Fibroblast of peridontal ligament (primary cell): ENCODE measurements around the gene SURF6.
"Not testable (repeated sequence)": the region's sequence is repeated elsewhere in the genome, so short reads cannot be mapped to it uniquely, and the experiment has no call there.

ENCODE experiments used
- DNase-seq: peaks from one replicate; pipeline ENCODE4 v3.0.0-alpha.2; 2010; ENCODE audit errors: extremely low read depth

SURF6 gene

DNA sequence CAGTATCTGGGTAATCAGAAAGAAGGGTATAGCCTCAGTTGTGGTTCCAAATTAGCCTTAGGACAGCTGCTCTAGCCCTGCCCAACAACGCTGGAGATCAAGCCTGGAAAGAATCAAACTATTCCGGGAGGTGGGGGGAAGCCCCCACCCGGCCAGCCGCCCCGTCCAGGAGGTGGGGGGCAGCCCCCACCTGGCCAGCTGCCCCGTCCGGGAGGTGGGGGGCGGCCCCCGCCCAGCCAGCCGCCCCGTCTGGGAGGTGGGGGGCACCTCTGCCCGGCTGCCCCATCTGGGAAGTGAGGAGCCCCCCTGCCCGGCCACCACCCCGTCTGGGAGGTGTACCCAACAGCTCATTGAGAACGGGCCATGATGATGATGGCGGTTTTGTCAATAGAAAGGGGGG, 36.0 kb downstream of the SURF6 start:
- not testable (repeated sequence) for DNase-seq

DNA sequence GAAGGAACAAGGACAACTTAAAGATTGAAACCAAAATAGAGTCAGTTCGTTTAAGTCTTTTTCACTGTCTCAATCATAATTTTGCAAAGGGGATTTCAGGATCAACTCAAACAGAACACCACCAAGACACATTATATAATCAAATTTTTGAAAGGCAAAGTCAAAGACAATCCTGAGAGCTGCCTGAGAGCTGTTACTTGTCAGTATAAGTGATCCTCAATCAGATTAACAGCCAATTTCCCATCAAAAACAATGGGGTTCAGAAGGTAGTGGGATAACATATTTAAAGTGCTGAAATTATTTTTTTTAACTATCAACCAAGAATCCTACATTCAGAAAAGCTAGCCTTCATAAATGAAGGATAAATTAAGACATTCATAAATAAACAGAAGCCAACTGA, 41.7 kb downstream of the SURF6 start:
- no peak for DNase-seq

DNA sequence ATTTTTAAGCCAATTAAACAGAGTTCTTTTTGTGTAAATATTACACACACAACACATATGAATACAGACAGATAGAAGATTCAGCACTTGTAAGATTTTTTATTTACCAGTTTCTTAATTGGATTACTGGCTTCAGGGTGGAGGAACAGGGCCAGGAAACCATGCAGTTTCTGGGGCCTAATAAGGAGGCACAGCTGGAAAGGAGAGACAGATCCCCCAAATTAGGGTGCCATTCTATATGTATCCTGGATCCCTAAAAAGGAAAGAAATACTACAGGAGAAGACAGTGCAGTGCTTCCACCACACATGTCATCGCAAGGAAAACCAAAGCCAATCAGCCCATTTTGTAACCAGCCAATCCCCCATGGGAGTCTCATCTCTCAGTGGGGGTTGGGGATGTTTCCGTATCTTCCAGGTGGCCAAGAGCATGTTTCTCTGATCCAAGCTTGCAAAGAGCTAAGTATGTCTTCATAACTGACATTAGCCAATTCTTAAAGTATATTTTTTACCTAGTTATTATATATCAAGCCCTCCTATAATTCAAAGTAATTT, 45.2 kb downstream of the SURF6 start:
- no peak for DNase-seq

DNA sequence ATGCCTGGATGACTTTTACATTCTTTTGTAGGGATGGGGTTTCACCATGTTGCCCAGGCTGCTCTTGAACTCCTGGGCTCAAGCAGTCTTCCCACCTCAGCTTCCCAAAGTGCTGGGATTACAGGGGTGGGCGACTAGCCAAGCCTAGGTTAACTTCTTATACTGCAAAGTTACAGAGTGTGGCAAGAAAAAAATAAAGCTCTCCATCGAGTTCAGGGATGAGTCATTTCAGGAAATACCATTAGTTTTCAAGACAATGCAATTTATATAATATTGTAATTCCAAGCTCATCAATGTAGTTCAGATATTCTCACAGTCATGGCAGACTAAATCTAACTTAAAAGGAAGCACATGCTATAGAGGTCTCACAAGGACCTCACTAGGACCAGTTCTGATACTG, 49.5 kb downstream of the SURF6 start:
- peak; percentile 1 for DNase-seq

DNA sequence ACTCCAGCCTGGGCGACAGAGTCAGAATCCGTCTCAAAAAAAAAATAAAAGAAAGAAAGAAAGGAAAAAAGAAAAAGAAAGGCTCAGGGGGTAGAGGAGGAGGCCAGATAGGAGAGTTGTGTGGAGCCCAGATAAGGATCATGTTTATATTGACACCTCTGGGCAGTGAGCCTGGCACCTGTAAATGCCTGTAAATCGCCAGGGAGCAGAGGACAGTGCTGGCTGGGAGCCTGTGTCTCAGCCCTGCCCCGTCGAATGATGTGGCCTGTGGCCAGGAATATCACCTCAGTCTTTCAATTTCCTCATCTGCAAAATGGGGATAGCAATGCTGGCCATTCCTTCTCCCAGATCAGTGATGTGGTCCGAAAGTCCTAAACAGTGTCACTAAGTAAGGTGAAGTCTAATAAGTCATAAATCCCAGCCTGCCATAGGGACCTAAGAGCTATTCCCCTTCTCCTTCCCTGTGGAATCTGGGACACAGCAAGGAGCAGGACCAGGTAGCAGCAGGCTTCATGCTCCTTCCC, 50.7 kb downstream of the SURF6 start:
- DNase-seq = no peak

DNA sequence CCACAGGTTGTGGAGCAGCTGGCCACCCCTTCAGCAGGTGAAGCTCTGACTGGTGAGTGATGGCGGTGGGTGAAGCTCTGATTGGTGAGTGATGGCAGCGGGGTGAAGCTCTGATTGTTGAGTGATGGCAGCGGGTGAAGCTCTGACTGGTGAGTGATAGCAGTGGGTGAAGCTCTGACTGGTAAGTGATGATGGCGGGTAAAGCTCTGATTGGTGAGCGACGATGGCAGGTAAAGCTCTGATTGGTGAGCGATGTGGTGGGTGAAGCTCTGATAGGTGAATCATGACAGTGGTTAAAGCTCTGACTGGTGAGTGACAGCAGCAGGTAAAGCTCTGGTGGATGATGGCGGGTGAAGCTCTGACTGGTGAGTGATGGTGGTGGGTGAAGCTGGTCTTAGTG, 51.6 kb downstream of the SURF6 start:
- DNase-seq = no peak

DNA sequence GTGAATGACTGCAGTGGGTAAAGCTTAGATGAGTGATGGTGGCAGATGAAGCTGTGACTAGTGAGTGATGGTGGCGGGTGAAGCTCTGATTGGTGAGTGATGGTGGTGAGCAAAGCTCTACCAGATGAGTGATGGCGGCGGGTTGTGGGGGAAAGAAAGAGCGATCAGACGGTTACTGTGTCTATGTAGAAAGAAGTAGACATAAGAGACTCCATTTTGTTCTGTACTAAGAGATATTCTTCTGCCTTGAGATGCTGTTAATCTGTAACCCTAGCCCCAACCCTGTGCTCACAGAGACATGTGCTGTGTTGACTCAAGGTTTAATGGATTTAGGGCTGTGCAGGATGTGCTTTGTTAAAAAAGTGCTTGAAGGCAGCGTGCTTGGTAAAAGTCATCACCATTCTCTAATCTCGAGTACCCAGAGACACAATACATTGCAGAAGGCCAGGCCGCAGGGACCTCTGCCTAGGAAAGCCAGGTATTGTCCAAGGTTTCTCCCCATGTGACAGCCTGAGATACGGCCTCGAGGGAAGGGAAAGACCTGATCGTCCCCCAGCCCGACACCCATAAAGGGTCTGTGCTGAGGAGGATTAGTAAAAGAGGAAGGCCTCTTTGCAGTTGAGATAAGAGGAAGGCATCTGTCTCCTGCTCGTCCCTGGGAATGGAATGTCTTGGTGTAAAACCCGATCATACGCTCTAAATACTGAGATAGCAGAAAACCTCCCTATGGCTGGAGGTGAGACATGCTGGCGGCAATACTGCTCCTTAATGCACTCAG, 52.5 kb downstream of the SURF6 start:
- DNase-seq = not testable (repeated sequence)

DNA sequence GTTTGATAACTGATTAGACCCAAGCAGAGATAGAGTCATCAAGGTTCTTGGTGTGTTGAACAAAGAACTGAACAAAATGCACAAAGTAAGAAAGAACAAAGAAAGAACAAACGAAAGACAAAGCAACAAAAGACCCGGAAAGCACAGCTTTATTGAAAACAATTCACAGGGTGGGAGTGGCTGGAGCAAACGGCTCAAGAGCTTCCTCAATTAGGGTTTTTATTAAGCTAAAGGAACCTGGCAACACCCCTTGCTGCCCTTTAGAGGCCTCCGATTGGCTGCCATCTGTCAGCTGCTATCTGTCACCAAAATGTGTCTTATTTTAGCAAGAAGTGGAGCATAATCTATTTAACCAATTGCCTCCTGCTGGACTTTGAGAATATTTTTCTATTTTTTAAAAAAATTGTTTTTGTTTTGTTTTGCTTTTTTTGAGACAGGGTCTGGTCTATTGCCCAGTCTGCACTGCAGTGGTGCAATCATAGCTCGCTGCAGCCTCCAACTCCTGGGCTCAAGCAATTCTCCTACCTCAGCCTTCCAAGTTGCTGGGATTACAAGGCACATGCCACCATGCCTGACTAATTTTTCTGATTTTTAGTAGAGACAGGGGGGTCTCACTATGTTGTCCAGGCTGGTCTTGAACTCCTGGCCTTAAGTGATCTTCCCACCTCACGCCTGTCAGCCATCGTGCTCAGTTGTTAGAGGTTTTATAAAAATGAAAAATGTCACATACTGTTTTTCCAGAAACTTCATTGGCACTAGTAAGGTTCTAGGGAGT, 53.3 kb downstream of the SURF6 start:
- DNase-seq = no peak

DNA sequence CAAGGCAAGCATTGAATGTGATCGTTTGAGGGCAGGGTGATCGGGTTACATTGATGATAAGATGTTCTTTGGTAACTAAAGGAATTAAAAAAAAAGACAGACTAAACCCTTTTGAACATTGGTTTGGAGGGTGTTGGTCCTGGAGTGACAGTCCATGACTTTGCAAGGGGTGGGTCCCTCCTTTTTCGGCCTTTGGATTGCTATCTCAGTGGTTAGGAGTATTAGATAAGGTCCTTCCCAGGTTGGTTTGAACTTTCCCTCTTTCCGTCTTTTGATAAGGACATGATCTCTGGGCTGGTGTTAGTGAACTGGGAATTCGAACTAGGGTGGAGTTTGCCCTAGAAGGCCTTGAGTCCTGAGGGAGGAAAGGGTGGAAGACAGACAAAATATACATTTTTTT, 55.6 kb downstream of the SURF6 start:
- DNase-seq = no peak
